PC-3 (cell line): ENCODE data around the gene EIF3A. TPM values are rescaled to one million over a fixed set of nuclear protein-coding genes. Genes with fewer than 3 reads are reported as not detected.

Experiments used
- ATAC-seq: fragments of 200-7000 bp; cut with Tn5 transposase; 2 replicates; pipeline ENCODE4 v1.9.1; 2020; ENCODE audit warnings: mild to moderate bottlenecking, moderate library complexity
- BruUV-seq: library from RNA; stranded (reverse); fragments of 400-500 nt; replicated peaks from 2 replicates; lab custom pipeline; 2021; lab: Mats Ljungman, UMichigan
- CTCF ChIA-PET: fragments of 300-600 bp; sonication (Branson Sonifier 250); formaldehyde crosslinking; loops from one replicate; lab custom pipeline; 2022; ENCODE audit warnings: antibody characterized with exemption; lab: Charles Lee
- POLR2A ChIA-PET: fragments of 300-600 bp; sonication (Branson Sonifier 250); formaldehyde crosslinking; loops from one replicate; lab custom pipeline; 2022; ENCODE audit warnings: antibody characterized with exemption; ENCODE audit not compliant: unreplicated experiment; lab: Charles Lee
- DNase-seq: peaks from one replicate; pipeline ENCODE4 v3.0.0-alpha.2; 2015
- H2AFZ ChIP-seq: fragments of 300-600 bp; sonication (generic); 2 replicates; pipeline ENCODE4 v1.6.0; 2016; ENCODE audit warnings: antibody characterized with exemption, low read length
- H3F3A ChIP-seq: fragments of 300-600 bp; sonication (generic); one replicate; pipeline ENCODE4 v1.6.0; 2017; ENCODE audit warnings: antibody characterized with exemption, low read length, control low read depth, mild to moderate bottlenecking; ENCODE audit not compliant: unreplicated experiment
- H3K27ac ChIP-seq: fragments of 300-600 bp; sonication (generic); 2 replicates; pipeline ENCODE4 v1.5.1; 2016; ENCODE audit warnings: mild to moderate bottlenecking, low read length
- H3K27me3 ChIP-seq: fragments of 300-600 bp; sonication (generic); 2 replicates; pipeline ENCODE4 v1.6.1; 2016; ENCODE audit warnings: low read length, mixed read lengths
- H3K36me3 ChIP-seq: fragments of 300-600 bp; sonication (generic); 2 replicates; pipeline ENCODE4 v1.6.1; 2016; ENCODE audit warnings: low read depth, mixed run types, low read length, mixed read lengths
- H3K4me1 ChIP-seq: fragments of 300-600 bp; sonication (generic); 2 replicates; pipeline ENCODE4 v1.5.1; 2016; ENCODE audit warnings: low read length; ENCODE audit not compliant: insufficient read depth
- H3K4me2 ChIP-seq: fragments of 300-600 bp; sonication (generic); 2 replicates; pipeline ENCODE4 v1.6.0; 2016; ENCODE audit warnings: low read length
- H3K4me3 ChIP-seq: fragments of 300-600 bp; sonication (generic); 2 replicates; pipeline ENCODE4 v1.5.1; 2016; ENCODE audit warnings: mild to moderate bottlenecking, low read length, mixed read lengths
- H3K79me2 ChIP-seq: fragments of 300-600 bp; sonication (generic); 2 replicates; pipeline ENCODE4 v1.6.1; 2017; ENCODE audit warnings: low read length, mixed read lengths
- H3K9ac ChIP-seq: fragments of 300-600 bp; sonication (generic); 2 replicates; pipeline ENCODE4 v1.6.0; 2016; ENCODE audit warnings: mild to moderate bottlenecking, low read length
- H3K9me2 ChIP-seq: fragments of 300-600 bp; sonication (generic); replicated peaks from 2 replicates; pipeline ENCODE4 v1.6.1; 2016; ENCODE audit warnings: mixed run types, low read length, mixed read lengths
- H3K9me3 ChIP-seq: fragments of 300-600 bp; sonication (generic); 2 replicates; pipeline ENCODE4 v1.6.1; 2016; ENCODE audit warnings: low read length, mixed read lengths
- H4K20me1 ChIP-seq: fragments of 300-600 bp; sonication (generic); 2 replicates; pipeline ENCODE4 v1.6.1; 2016; ENCODE audit warnings: low read length, mixed read lengths
- CTCF ChIP-seq: fragments of 300-600 bp; sonication (generic); conservative IDR thresholded peaks from 2 replicates; pipeline ENCODE4 v1.5.1; 2017; ENCODE audit warnings: antibody characterized with exemption, low read depth, mild to moderate bottlenecking, low read length
- EZH2 ChIP-seq: fragments of 300-600 bp; sonication (generic); IDR thresholded peaks from one replicate; pipeline ENCODE4 v1.6.1; 2017; ENCODE audit warnings: antibody characterized with exemption, mild to moderate bottlenecking, low read length; ENCODE audit not compliant: unreplicated experiment
- EZH2phosphoT487 ChIP-seq: fragments of 300-600 bp; sonication (generic); IDR thresholded peaks from 2 replicates; pipeline ENCODE4 v1.6.1; 2018; ENCODE audit warnings: mild to moderate bottlenecking, antibody characterized with exemption, low read length, borderline replicate concordance
- intact Hi-C: fragments of 100-400 bp; cut with micrococcal nuclease; formaldehyde crosslinking; loops from 2 replicates; pipeline ENCODE4 v1.9.0; 2023
- total RNA-seq: library from RNA; depleted of rRNA; stranded (reverse); fragments of >200 nt; gene quantifications from 2 replicates; pipeline ENCODE4 v1.2.3, GENCODE V29; 2014

The EIF3A gene
- total RNA-seq, 1 experiment from 2014 or later, result 46.0 TPM

- no peaks in the 10 kb centered on the region for H3F3A ChIP-seq
- no peaks in the 10 kb centered on the region for H3K4me1 ChIP-seq
- intact Hi-C loops, result no loop called here
- no peaks in the 10 kb centered on the region for H3K9me3 ChIP-seq
- H3K27me3 ChIP-seq, result no peaks in the 10 kb centered on the region
- no peak for ATAC-seq
- H3K79me2 ChIP-seq, result no peaks in the 10 kb centered on the region
- ChIA-PET POLR2A (no interaction called here), CTCF (no interaction called here)
- no peak overlapping the region for H3K4me3 ChIP-seq
- no peaks in the 10 kb centered on the region for H3K9me2 ChIP-seq
- no peak overlapping the region for H2AFZ ChIP-seq
- H3K4me2 ChIP-seq, result no peak overlapping the region
- no peak overlapping the region for H3K9ac ChIP-seq
- DNase-seq, result no peak
- TF ChIP-seq EZH2, result no peak
- TF ChIP-seq CTCF, result no peak
- TF ChIP-seq EZH2phosphoT487, result no peak
- no peaks in the 10 kb centered on the region for H3K36me3 ChIP-seq
- BruUV-seq, result no TSS peak
- H3K27ac ChIP-seq, result no peak overlapping the region
- H4K20me1 ChIP-seq, result no peaks in the 10 kb centered on the region
Measured at GRCh38 chr10:118998183-118998582, 82.4 kb downstream of the EIF3A start.

GRCh38 chr10:118997379-118997778 lies 83.2 kb downstream of the EIF3A start:
- H3K4me3 ChIP-seq, result no peak overlapping the region
- ATAC-seq, result no peak
- BruUV-seq, result no TSS peak
- no peaks in the 10 kb centered on the region for H3K36me3 ChIP-seq
- TF ChIP-seq EZH2, result no peak
- TF ChIP-seq EZH2phosphoT487, result no peak
- no peak for TF ChIP-seq CTCF
- intact Hi-C loops, result no loop called here
- no peaks in the 10 kb centered on the region for H3K79me2 ChIP-seq
- no peaks in the 10 kb centered on the region for H3K9me3 ChIP-seq
- no peaks in the 10 kb centered on the region for H3K27me3 ChIP-seq
- no peaks in the 10 kb centered on the region for H3K9me2 ChIP-seq
- ChIA-PET CTCF (no interaction called here), POLR2A (no interaction called here)
- no peak overlapping the region for H3K27ac ChIP-seq
- no peak overlapping the region for H3K4me2 ChIP-seq
- H3F3A ChIP-seq, result no peaks in the 10 kb centered on the region
- no peaks in the 10 kb centered on the region for H4K20me1 ChIP-seq
- DNase-seq, result no peak
- no peak overlapping the region for H3K9ac ChIP-seq
- H3K4me1 ChIP-seq, result no peaks in the 10 kb centered on the region
- no peak overlapping the region for H2AFZ ChIP-seq

GRCh38 chr10:118995739-118996138 lies 84.9 kb downstream of the EIF3A start:
- H3K9me3 ChIP-seq, result no peaks in the 10 kb centered on the region
- no peak overlapping the region for H3K4me2 ChIP-seq
- DNase-seq (no peak), ATAC-seq (no peak)
- no peak overlapping the region for H2AFZ ChIP-seq
- intact Hi-C loops, result no loop called here
- ChIA-PET CTCF (no interaction called here), POLR2A (interaction anchor here (0.6 kb wide), 1 partner anchor 8 kb away, joined by 8 read pairs; no protein-coding TSS in a partner anchor)
- no peaks in the 10 kb centered on the region for H3K4me1 ChIP-seq
- no peak overlapping the region for H3K4me3 ChIP-seq
- H3F3A ChIP-seq, result no peaks in the 10 kb centered on the region
- H3K27me3 ChIP-seq, result no peaks in the 10 kb centered on the region
- H3K27ac ChIP-seq, result no peak overlapping the region
- no peak for TF ChIP-seq EZH2
- TF ChIP-seq CTCF, result no peak
- TF ChIP-seq EZH2phosphoT487, result no peak
- H4K20me1 ChIP-seq, result no peaks in the 10 kb centered on the region
- H3K9me2 ChIP-seq, result no peaks in the 10 kb centered on the region
- H3K36me3 ChIP-seq, result no peaks in the 10 kb centered on the region
- no TSS peak for BruUV-seq
- no peak overlapping the region for H3K9ac ChIP-seq
- no peaks in the 10 kb centered on the region for H3K79me2 ChIP-seq
